Activated CD8-positive, alpha-beta T cell treated with anti-CD3 and anti-CD28 coated beads, Interleukin-2, amount 10 ng/mL, durations not matched to agents 7 days and 5 days (primary cell): ENCODE data around the gene TMC6. TPM values are rescaled to one million over a fixed set of nuclear protein-coding genes. Genes with fewer than 3 reads are reported as not detected.

Source experiments
- total RNA-seq, 2 experiments: library from RNA; stranded (reverse); gene quantifications; one replicate each; pipeline ENCODE4 v1.2.3, GENCODE V29; 2021

The TMC6 gene
- total RNA-seq, 2 experiments from 2014 or later = 407 to 476 TPM

Other genes starting within 250 kb of the TMC6 start
- 10 to 100 TPM; 33.3 to 36.2 TPM for gene TNRC6C, start 170.1 kb downstream of the TMC6 start, total RNA-seq
- gene TMC8, start 2.0 kb upstream of the TMC6 start, total RNA-seq = 100 to 1,000 TPM; 258 to 278 TPM
- not detected for gene C17orf99, start 17.6 kb upstream of the TMC6 start, total RNA-seq
- 10 to 100 TPM; 41.1 to 44.3 TPM for gene SYNGR2, start 39.8 kb upstream of the TMC6 start, total RNA-seq
- gene TK1, start 58.3 kb upstream of the TMC6 start, total RNA-seq = 100 to 1,000 TPM; 139 to 142 TPM
- gene AFMID, start 58.6 kb upstream of the TMC6 start, total RNA-seq = 10 to 100 TPM; 17.7 to 20.7 TPM
- gene BIRC5, start 85.5 kb upstream of the TMC6 start, total RNA-seq = 100 to 1,000 TPM; 108 to 114 TPM
- gene TMEM235, start 102.9 kb upstream of the TMC6 start, total RNA-seq = not detected
- gene SOCS3, start 231.3 kb upstream of the TMC6 start, total RNA-seq = 1 to 10 TPM; 9.1 TPM
- gene PGS1, start 249.9 kb upstream of the TMC6 start, total RNA-seq = 10 to 100 TPM; 46.5 to 51.0 TPM